K562 (cell line): ENCODE results near the gene IFNW1. TPM values are rescaled to one million over a fixed set of nuclear protein-coding genes. Genes with fewer than 3 reads are reported as not detected.

Experiments used
- ATAC-seq: fragments of 200-7000 bp; cut with Tn5 transposase; 3 replicates; pipeline ENCODE4 v1.9.1; 2020; ENCODE audit warnings: moderate library complexity
- BruUV-seq: library from RNA; stranded (reverse); fragments of 400-500 nt; replicated peaks from 2 replicates; lab custom pipeline; 2021; lab: Mats Ljungman, UMichigan
- CTCF ChIA-PET: fragments of 300-600 bp; formaldehyde crosslinking; extraction: SDS; loops from one replicate; lab custom pipeline; 2021; ENCODE audit warnings: low intra/inter-chr PET ratio; lab: Yijun Ruan, JAX
- POLR2A ChIA-PET: fragments of 300-600, 350-650 bp; sonication (Branson Sonifier 250); formaldehyde crosslinking; extraction: SDS; loops from one replicate; lab custom pipeline; 2021; ENCODE audit warnings: antibody characterized with exemption, inconsistent platforms; lab: Yijun Ruan, JAX
- DNase-seq, 4 experiments: peaks; one replicate each; pipeline versions ENCODE4 v3.0.0 to v3.0.0-alpha.2; 2011 to 2018; ENCODE audit warnings: low spot score in 3 of 4, mixed read lengths in 3 of 4; ENCODE audit errors: extremely low read depth in 1 of 4
- FAIRE-seq: peaks from 2 replicates; lab custom pipeline; 2011; peaks lifted over from hg19 to GRCh38; lab: Jason Lieb, UNC
- H2AFZ ChIP-seq: 2 replicates; pipeline ENCODE4 v1.6.0; 2011; ENCODE audit warnings: low read depth, low read length, control low read depth, inconsistent platforms
- H3K27ac ChIP-seq: fragments of 200-600 bp; 3 replicates; pipeline ENCODE4 v1.8.0; 2011; ENCODE audit warnings: low read depth, mild to moderate bottlenecking, control low read depth, inconsistent platforms, low read length, moderate library complexity, mixed read lengths; ENCODE audit errors: extremely low read depth
- H3K27me3 ChIP-seq, 2 experiments: fragments of 300-600 bp in 1 of 2; 2 replicates in 1 of 2; 3 replicates in 1 of 2; pipeline versions ENCODE4 v1.6.0 to v1.8.0; 2011; ENCODE audit warnings: inconsistent platforms in 2 of 2, low read length in 2 of 2, mild to moderate bottlenecking in 1 of 2, mixed read lengths in 1 of 2, moderate library complexity in 1 of 2; ENCODE audit not compliant: control insufficient read depth in 2 of 2, insufficient read depth in 2 of 2
- H3K36me3 ChIP-seq: fragments of 300-600 bp; 3 replicates; pipeline ENCODE4 v1.8.0; 2011; ENCODE audit warnings: mild to moderate bottlenecking, low read length, inconsistent platforms; ENCODE audit not compliant: control insufficient read depth, insufficient read depth
- H3K4me1 ChIP-seq, 2 experiments: fragments of 200-600 bp in 1 of 2; replicated peaks in 1 of 2; 2 replicates in 1 of 2; 3 replicates in 1 of 2; pipeline versions ENCODE4 v1.5.1 to v1.8.0; 2011; ENCODE audit warnings: inconsistent platforms in 2 of 2, low read length in 2 of 2, mild to moderate bottlenecking in 1 of 2, mixed read lengths in 1 of 2, moderate library complexity in 1 of 2; ENCODE audit not compliant: control insufficient read depth in 2 of 2, insufficient read depth in 2 of 2
- H3K4me2 ChIP-seq: 2 replicates; pipeline ENCODE4 v1.6.1; 2011; ENCODE audit warnings: low read length, control low read depth, inconsistent platforms, mixed read lengths; ENCODE audit not compliant: insufficient read depth
- H3K4me3 ChIP-seq: fragments of 200-600 bp; sonication (generic), shearing (Covaris generic); 2 replicates; pipeline ENCODE4 v1.5.1; 2016; ENCODE audit warnings: control low read depth, inconsistent platforms
- H3K79me2 ChIP-seq: fragments of 200-600 bp; 3 replicates; pipeline ENCODE4 v1.8.0; 2011; ENCODE audit warnings: low read length, inconsistent platforms; ENCODE audit not compliant: control insufficient read depth, insufficient read depth
- H3K9ac ChIP-seq, 2 experiments: 2 replicates each; pipeline versions ENCODE4 v1.6.0 to v1.6.1; 2011; ENCODE audit warnings: low read depth in 2 of 2, low read length in 2 of 2, control low read depth in 1 of 2, inconsistent platforms in 1 of 2, mild to moderate bottlenecking in 1 of 2, mixed read lengths in 1 of 2; ENCODE audit not compliant: insufficient read depth in 1 of 2
- H3K9me1 ChIP-seq: one replicate; pipeline ENCODE4 v1.6.0; 2011; ENCODE audit warnings: inconsistent platforms, mild to moderate bottlenecking, low read length, moderate library complexity; ENCODE audit not compliant: control insufficient read depth, insufficient read depth
- H3K9me3 ChIP-seq: replicated peaks from 2 replicates; pipeline ENCODE4 v1.5.1; 2011; ENCODE audit warnings: low read depth, low read length, inconsistent platforms; ENCODE audit not compliant: control insufficient read depth, insufficient read depth
- H4K20me1 ChIP-seq: replicated peaks from 2 replicates; pipeline ENCODE4 v1.6.1; 2011; ENCODE audit warnings: low read length, inconsistent platforms, mixed read lengths; ENCODE audit not compliant: control insufficient read depth, insufficient read depth
- CBX1 ChIP-seq: sonication (generic); IDR thresholded peaks from 2 replicates; pipeline ENCODE4 v1.6.1; 2016; ENCODE audit warnings: antibody characterized with exemption, low read depth, mild to moderate bottlenecking
- HMG20A ChIP-seq: fragments of 450-650 bp; formaldehyde crosslinking; conservative IDR thresholded peaks from 2 replicates; pipeline ENCODE4 v1.4.0; 2020; ENCODE audit warnings: mild to moderate bottlenecking, mixed read lengths
- WGBS: fragments of 100-300 bp; shearing (Covaris generic); methylation state at CpG from one replicate; pipeline ENCODE4 v1.1.6; 2016; ENCODE audit warnings: low coverage, mixed read lengths; ENCODE audit not compliant: insufficient coverage; ENCODE audit errors: missing lambda C conversion rate; 5-methylcytosine and 5-hydroxymethylcytosine counted together
- in situ Hi-C: fragments of 300-500 bp; cut with MboI; formaldehyde crosslinking; loops from 4 replicates; pipeline ENCODE4 v1.15.0; 2018; ENCODE audit warnings: inconsistent platforms, mixed read lengths
- intact Hi-C: fragments of 100-400 bp; cut with micrococcal nuclease; formaldehyde crosslinking; loops from 2 replicates; pipeline ENCODE4 v1.14.2; 2022
- polyA plus RNA-seq, 8 experiments: library from polyadenylated mRNA; depleted of rRNA in 4 of 8; stranded (reverse) in 5 of 8; unstranded in 3 of 8; fragments of >200 nt; fragmentation: Nextera tagmentation in 2 of 8; fragmentation: Illumina TruSeq in 1 of 8; extraction: Ambion mirVana in 2 of 8; extraction: Trizol in 1 of 8; gene quantifications; 2 replicates each; pipeline versions ENCODE4 v1.2.1 to v1.2.3, GENCODE V29; 2011 to 2014; ENCODE audit warnings: inconsistent platforms in 1 of 8, missing spikeins in 1 of 8
- total RNA-seq, 7 experiments: library from RNA; depleted of rRNA in 6 of 7; stranded (reverse); fragments of >200 nt in 6 of 7; fragmentation: Illumina TruSeq in 2 of 7; extraction: Trizol in 2 of 7; gene quantifications; 2 replicates each; pipeline versions ENCODE4 v1.2.1 to v1.2.3, GENCODE V29; 2011 to 2021; ENCODE audit warnings: low replicate concordance in 1 of 7
- TF ChIP-seq, protein P1 (sequence below): fragments of 250-450 bp; sonication (Bioruptor Pico); IDR thresholded peaks from 2 replicates; pipeline ENCODE4 v1.8.0; 2021; ENCODE audit warnings: borderline replicate concordance, mild to moderate bottlenecking, moderate library complexity; ENCODE audit not compliant: poor library complexity, severe bottlenecking
- TF ChIP-seq, protein P2 (sequence below): fragments of 250-450 bp; sonication (Bioruptor Pico); IDR thresholded peaks from 2 replicates; pipeline ENCODE4 v1.6.1; 2021; ENCODE audit warnings: mild to moderate bottlenecking
- TF ChIP-seq, protein P3 (sequence below): fragments of 250-450 bp; sonication (Bioruptor Pico); IDR thresholded peaks from 2 replicates; pipeline ENCODE4 v1.9.0; 2021; ENCODE audit warnings: mild to moderate bottlenecking

IFNW1 gene
- total and polyA plus RNA-seq, 9 of the 15 experiments (the other 6 are each of a cell fraction or from before 2014, with no cell fraction given), result not detected

DNA sequence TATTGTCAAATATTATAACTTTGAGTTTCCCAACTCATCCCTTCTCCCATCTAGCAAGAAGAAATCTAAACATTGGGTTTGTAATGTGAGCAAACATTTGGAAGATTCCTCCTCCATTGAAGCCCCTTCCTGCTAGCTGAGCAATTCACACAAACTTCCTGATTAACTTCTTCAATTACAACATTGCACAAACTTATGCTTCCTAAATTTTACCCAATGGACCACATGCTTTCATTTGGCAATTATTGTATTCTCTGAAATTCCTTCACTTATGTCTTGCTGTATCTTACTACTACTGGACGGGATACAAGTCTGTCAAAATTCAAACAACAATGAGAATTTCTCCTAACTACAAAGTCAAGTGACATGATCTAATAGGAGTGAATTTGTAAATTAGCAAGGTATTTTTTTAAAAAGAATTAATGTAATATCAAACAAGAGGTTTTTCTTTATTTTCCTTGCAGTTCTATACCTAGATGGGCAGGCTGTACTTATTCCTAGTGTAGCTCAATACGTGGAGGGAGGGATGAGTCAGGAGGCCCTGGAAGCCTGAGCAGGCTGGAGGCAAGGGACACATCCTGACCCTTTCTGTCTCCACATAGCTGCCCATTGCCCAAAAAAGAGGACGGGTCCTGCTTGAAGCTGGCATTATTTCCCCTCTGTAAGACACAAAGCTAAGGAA is 11.8 kb upstream of the IFNW1 start (continued):
- TF ChIP-seq, protein P1, sequence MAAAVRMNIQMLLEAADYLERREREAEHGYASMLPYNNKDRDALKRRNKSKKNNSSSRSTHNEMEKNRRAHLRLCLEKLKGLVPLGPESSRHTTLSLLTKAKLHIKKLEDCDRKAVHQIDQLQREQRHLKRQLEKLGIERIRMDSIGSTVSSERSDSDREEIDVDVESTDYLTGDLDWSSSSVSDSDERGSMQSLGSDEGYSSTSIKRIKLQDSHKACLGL (CRISPR knock-in tag), result no peak

DNA sequence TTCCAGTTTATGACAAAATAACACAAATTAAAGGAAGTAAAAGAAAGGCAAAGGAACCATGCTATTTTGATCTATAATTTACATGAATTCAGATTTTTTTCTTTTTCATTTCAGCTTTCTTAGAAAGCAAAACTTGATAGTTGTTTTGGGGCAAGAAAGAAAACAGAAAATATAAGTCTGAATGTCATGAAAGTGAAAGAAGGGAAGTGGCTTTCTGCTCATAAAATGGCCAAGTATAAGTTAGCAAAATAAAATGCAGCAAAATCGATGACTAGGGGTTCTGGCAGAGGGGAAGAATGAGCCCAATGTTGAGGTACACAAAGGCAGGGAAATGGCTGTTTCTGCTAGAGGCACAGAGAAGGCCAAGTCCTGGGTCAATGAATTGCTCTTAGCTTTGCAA is 3.0 kb upstream of the IFNW1 start:
- Histone ChIP-seq H3K4me1 (no peaks in the 10 kb centered on the region), H3K4me3 (no peak overlapping the region), H3K9ac (no peak overlapping the region), H3K36me3 (no peaks in the 10 kb centered on the region), H3K9me1 (no peaks in the 10 kb centered on the region), H3K9me3 (no peaks in the 10 kb centered on the region), H4K20me1 (no peaks in the 10 kb centered on the region), H3K4me2 (no peak overlapping the region), H3K79me2 (no peaks in the 10 kb centered on the region), H3K27ac (no peak overlapping the region), H2AFZ (no peak overlapping the region), H3K27me3 (no peaks in the 10 kb centered on the region)
- ATAC-seq, result no peak
- intact Hi-C loops, result no loop called here
- CTCF ChIA-PET, result no interaction called here
- DNase-seq, result no peak
- no peak for FAIRE-seq
- no peak for TF ChIP-seq HMG20A (CRISPR knock-in tag)
- TF ChIP-seq, protein P2, sequence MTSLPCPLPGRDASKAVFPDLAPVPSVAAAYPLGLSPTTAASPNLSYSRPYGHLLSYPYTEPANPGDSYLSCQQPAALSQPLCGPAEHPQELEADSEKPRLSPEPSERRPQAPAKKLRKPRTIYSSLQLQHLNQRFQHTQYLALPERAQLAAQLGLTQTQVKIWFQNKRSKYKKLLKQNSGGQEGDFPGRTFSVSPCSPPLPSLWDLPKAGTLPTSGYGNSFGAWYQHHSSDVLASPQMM (CRISPR knock-in tag), result no peak
- TF ChIP-seq, protein P3, sequence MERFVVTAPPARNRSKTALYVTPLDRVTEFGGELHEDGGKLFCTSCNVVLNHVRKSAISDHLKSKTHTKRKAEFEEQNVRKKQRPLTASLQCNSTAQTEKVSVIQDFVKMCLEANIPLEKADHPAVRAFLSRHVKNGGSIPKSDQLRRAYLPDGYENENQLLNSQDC (CRISPR knock-in tag), result no peak
- no peak for TF ChIP-seq CBX1
- WGBS, result no CpG with 5 or more reads among the region's 1 CpG
- in situ Hi-C loops, result no loop called here
- no TSS peak for BruUV-seq
- POLR2A ChIA-PET, result no interaction called here
